ENCODE measurements around the gene TRHDE.

DNA sequence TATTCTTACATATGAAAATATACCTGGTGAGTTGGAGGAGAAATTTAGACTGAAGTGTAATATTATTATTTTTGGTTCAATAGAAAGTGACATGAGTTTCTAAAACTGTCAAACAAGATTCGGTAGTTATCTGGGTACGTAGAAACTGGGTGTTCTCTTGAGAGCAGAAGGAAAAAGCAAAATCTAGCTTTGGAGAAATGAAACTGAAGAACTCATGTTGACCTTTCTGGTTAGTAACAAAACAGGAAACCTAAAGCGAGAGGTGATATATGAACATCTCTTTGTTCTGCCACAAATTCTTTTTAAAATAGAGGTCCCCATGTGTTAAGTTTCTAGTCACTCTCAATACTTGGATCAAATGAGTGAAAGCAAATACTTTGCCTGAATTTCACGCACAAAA is 401.7 kb downstream of the TRHDE start:
- TF ChIP-seq POLR2A (IDR thresholded peaks at IDR 0.05; ENCODE audit: low read length) (no peak), GATA1 (IDR thresholded peaks at IDR 0.05; ENCODE audit: low read depth, low read length) (no peak)
